Mesodermal cell (in vitro differentiated cells): ENCODE data around the gene SLC1A1.

ENCODE experiments used
- H3K27ac ChIP-seq: 2 replicates; pipeline ENCODE4 v1.7.0; 2013; ENCODE audit warnings: mild to moderate bottlenecking, low read depth, low read length, moderate library complexity; ENCODE audit not compliant: severe bottlenecking
- H3K36me3 ChIP-seq: 2 replicates; pipeline ENCODE4 v1.7.1; 2013; ENCODE audit warnings: mild to moderate bottlenecking, low read length, moderate library complexity; ENCODE audit not compliant: control insufficient read depth, insufficient read depth
- H3K4me1 ChIP-seq: one replicate; pipeline ENCODE4 v1.7.1; 2013; ENCODE audit warnings: mild to moderate bottlenecking, low read length; ENCODE audit not compliant: insufficient read depth, control insufficient read depth, poor library complexity, severe bottlenecking
- H3K4me3 ChIP-seq: 2 replicates; pipeline ENCODE4 v1.7.0; 2013; ENCODE audit warnings: low read length, control low read depth, mild to moderate bottlenecking; ENCODE audit not compliant: insufficient read depth, poor library complexity, severe bottlenecking; ENCODE audit errors: extremely low read depth
- H3K9me3 ChIP-seq: 2 replicates; pipeline ENCODE4 v1.7.1; 2013; ENCODE audit warnings: mild to moderate bottlenecking, low read length, moderate library complexity; ENCODE audit not compliant: control insufficient read depth
- WGBS, 2 experiments: methylation state at CpG; one replicate each; pipeline ENCODE4 v1.1.5; 2013; ENCODE audit warnings: missing lambda C conversion rate in 2 of 2; ENCODE audit not compliant: insufficient coverage in 2 of 2; 5-methylcytosine and 5-hydroxymethylcytosine counted together

The SLC1A1 gene

GRCh38 chr9:4490705-4491625 lies 697 bp downstream of the SLC1A1 start:
- 1% methylated on average over 36 to 39 of the region's 52 CpGs for WGBS, 2 experiments
- peak overlapping the region; percentile 57 for H3K4me3 ChIP-seq
- no peaks in the 10 kb centered on the region for H3K9me3 ChIP-seq
- no peaks in the 10 kb centered on the region for H3K36me3 ChIP-seq
- H3K4me1 ChIP-seq = no peaks in the 10 kb centered on the region
- no peak overlapping the region for H3K27ac ChIP-seq

- 7% methylated on average over 3 of the region's 7 CpGs; no CpG with 5 or more reads in 1 of the 2 experiments for WGBS, 2 experiments
- H3K4me1 ChIP-seq = no peaks in the 10 kb centered on the region
- H3K4me3 ChIP-seq = no peak overlapping the region
- H3K36me3 ChIP-seq = no peaks in the 10 kb centered on the region
- H3K27ac ChIP-seq = no peak overlapping the region
- no peaks in the 10 kb centered on the region for H3K9me3 ChIP-seq
Observed at GRCh38 chr9:4491626-4491975, 1.3 kb downstream of the SLC1A1 start.

GRCh38 chr9:4494332-4494731 lies 4.1 kb downstream of the SLC1A1 start:
- WGBS, 2 experiments = no CpG with 5 or more reads among the region's 2 CpGs
- no peaks in the 10 kb centered on the region for H3K4me1 ChIP-seq
- no peak overlapping the region for H3K4me3 ChIP-seq

DNA sequence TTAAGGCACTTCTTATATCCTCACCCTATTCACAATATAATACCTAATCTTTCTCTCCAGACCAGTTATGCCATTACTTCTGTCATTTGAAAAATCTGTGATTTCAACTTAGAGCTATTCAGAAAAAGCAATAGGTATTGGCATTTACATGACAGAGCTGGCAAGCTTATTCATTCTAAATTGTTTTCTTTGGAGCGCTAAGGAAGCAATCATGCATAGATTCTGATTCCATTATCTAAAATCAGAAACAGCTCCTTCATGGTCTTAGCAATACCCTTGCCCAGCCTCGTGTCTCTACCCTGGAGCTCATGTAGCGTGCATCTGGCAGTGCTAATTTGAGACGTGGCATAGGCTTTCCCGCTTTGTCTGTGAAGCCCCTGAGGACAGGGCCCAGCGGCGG lies 4.5 kb downstream of the SLC1A1 start:
- no peak overlapping the region for H3K27ac ChIP-seq
- no peaks in the 10 kb centered on the region for H3K4me1 ChIP-seq
- no peaks in the 10 kb centered on the region for H3K9me3 ChIP-seq
- no peak overlapping the region for H3K4me3 ChIP-seq
- WGBS, 2 experiments = 87 to 92% methylated on average over 6 to 7 of the region's 7 CpGs
- H3K36me3 ChIP-seq = no peaks in the 10 kb centered on the region

More at GRCh38 chr9:4494332-4494731, 4.1 kb downstream of the SLC1A1 start:
- Histone ChIP-seq H3K9me3 (no peaks in the 10 kb centered on the region), H3K36me3 (no peaks in the 10 kb centered on the region), H3K27ac (no peak overlapping the region)

- H3K4me1 ChIP-seq = peaks cover 3% of the 10 kb centered on the region
- H3K36me3 ChIP-seq = no peaks in the 10 kb centered on the region
- no peak overlapping the region for H3K4me3 ChIP-seq
- no peaks in the 10 kb centered on the region for H3K9me3 ChIP-seq
- WGBS, 2 experiments = 93 to 96% methylated on average over 4 of the region's 4 CpGs
- no peak overlapping the region for H3K27ac ChIP-seq
Observed at GRCh38 chr9:4495537-4495936, 5.3 kb downstream of the SLC1A1 start.

DNA sequence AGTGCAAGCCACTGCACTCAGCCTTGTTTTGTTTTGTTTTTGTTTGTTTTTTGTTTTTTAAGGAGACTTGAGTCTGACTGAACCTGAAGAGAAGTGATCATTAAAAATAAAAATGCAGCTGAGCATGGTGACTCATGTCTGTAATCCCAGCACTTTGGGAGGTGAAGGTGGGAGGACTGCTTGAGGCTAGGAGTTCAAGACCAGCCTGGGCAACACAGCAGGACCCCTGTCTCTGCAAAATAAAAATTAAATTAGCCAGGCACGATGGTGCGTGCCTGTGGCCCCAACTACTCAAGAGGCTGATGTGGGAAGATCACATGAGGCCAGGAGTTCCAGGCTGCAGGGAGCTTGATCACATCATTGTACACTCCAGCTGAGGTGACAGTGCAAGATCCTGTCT lies 6.2 kb downstream of the SLC1A1 start:
- H3K9me3 ChIP-seq = no peaks in the 10 kb centered on the region
- 81 to 90% methylated on average over 2 of the region's 2 CpGs for WGBS, 2 experiments
- no peak overlapping the region for H3K27ac ChIP-seq
- peaks cover 8% of the 10 kb centered on the region for H3K4me1 ChIP-seq
- H3K36me3 ChIP-seq = no peaks in the 10 kb centered on the region
- H3K4me3 ChIP-seq = no peak overlapping the region

GRCh38 chr9:4497395-4497794 lies 7.1 kb downstream of the SLC1A1 start:
- Histone ChIP-seq H3K27ac (no peak overlapping the region), H3K4me1 (peaks cover 8% of the 10 kb centered on the region), H3K9me3 (no peaks in the 10 kb centered on the region), H3K4me3 (no peak overlapping the region), H3K36me3 (no peaks in the 10 kb centered on the region)
- WGBS, 2 experiments = no CpG with 5 or more reads among the region's 1 CpG

DNA sequence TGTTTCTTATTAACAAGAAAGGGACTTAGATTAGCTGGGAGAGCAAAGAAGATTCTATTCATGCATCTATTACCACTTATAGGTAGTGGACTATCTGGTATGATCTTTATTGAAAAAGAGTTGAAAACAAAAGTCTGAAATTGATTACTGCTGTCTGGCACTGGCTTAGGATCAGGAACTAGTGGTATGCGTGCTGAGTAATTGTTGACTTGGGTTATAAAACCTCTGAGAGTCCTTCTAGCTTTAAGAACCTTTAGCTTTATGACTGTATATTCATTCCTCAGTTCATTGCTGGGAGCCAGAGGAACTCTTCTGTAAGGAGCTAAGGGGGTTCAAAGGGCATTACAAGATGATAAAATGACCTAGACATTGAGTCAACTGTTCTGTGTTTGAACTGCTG lies 7.6 kb downstream of the SLC1A1 start:
- WGBS, 2 experiments = 63% methylated on average over 1 of the region's 1 CpG; no CpG with 5 or more reads in 1 of the 2 experiments
- Histone ChIP-seq H3K27ac (no peak overlapping the region), H3K4me1 (peaks cover 8% of the 10 kb centered on the region), H3K36me3 (no peaks in the 10 kb centered on the region), H3K4me3 (no peak overlapping the region), H3K9me3 (no peaks in the 10 kb centered on the region)

- WGBS, 2 experiments = 90 to 93% methylated on average over 6 to 7 of the region's 7 CpGs
- no peaks in the 10 kb centered on the region for H3K36me3 ChIP-seq
Observed at GRCh38 chr9:4499917-4500316, 9.6 kb downstream of the SLC1A1 start.

GRCh38 chr9:4501147-4501507 lies 10.9 kb downstream of the SLC1A1 start:
- H3K9me3 ChIP-seq = no peaks in the 10 kb centered on the region

More at GRCh38 chr9:4499917-4500316, 9.6 kb downstream of the SLC1A1 start:
- H3K4me3 ChIP-seq = no peak overlapping the region
- peaks cover 8% of the 10 kb centered on the region for H3K4me1 ChIP-seq
- H3K27ac ChIP-seq = no peak overlapping the region
- H3K9me3 ChIP-seq = no peaks in the 10 kb centered on the region

DNA sequence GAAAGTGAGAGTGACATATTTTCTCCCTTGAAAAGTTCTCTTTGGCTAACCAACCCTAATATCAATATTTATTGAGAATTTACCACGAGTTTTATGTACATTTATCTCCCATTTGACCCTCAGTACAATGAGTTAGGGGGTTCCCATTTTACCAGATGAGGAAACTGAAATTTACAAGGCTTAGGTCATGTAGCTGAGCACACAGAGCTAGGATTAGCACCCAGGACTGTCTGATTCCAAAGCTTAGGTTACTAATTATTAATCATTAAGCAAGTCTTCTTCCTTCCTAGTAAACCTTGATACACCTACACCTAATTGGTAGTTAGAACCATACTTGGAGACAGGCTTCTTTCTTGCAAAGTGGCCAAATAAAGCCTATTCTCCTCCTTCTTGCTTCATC lies 12.2 kb downstream of the SLC1A1 start:
- H3K36me3 ChIP-seq = no peaks in the 10 kb centered on the region
- WGBS, 2 experiments = no CpG with 5 or more reads among the region's 1 CpG

More at GRCh38 chr9:4501147-4501507, 10.9 kb downstream of the SLC1A1 start:
- Histone ChIP-seq H3K4me1 (peaks cover 8% of the 10 kb centered on the region), H3K36me3 (no peaks in the 10 kb centered on the region), H3K27ac (no peak overlapping the region), H3K4me3 (no peak overlapping the region)
- 95% methylated on average over 2 of the region's 5 CpGs; no CpG with 5 or more reads in 1 of the 2 experiments for WGBS, 2 experiments

More for the DNA sequence above, 12.2 kb downstream of the SLC1A1 start:
- peaks cover 8% of the 10 kb centered on the region for H3K4me1 ChIP-seq
- no peak overlapping the region for H3K27ac ChIP-seq
- H3K9me3 ChIP-seq = no peaks in the 10 kb centered on the region
- H3K4me3 ChIP-seq = no peak overlapping the region
